Measurements from ENCODE around the gene NCK2.
A peak's percentile ranks its signal among the peaks of the same experiment; 100 is the strongest.

NCK2 gene

DNA sequence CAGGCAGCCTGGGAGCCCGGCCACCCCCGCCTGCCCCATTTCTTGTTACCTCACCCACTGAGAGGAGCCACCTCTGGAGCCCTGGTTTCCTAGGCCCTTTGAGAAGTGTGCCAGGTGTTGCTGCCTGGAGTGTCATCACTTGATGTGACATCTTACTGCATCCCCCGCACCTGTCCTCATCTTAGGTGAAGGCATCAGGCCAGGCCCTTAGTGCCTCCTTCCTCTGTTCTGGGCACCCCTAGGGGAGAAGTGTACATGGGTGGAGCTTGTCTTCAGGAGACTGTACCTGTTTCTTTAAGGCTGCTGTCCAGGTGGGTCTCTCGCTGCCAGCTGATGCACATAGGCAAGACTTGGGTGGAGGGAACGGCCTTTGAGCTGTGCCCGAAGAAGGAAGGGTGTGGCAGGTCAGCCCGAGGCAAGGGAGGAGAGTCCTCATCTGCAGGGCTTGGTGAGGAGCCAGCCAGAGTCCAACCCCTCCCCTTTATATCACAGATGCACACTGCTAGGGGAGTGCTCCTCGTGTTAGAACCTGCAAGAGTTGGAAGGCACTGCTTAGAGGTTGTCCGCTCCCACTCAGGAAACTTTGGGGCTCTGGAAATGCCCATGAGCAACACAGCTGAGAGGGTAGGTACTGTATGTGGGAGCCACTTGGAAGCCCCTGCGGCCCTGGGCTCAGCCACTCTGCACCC is 45.9 kb downstream of the NCK2 start:
- peak overlapping the region; percentile 73 to 74 for H3K27ac ChIP-seq
- intact Hi-C loops (cut with DNase I; ENCODE audit: low total_unique reads), result no loop called here

DNA sequence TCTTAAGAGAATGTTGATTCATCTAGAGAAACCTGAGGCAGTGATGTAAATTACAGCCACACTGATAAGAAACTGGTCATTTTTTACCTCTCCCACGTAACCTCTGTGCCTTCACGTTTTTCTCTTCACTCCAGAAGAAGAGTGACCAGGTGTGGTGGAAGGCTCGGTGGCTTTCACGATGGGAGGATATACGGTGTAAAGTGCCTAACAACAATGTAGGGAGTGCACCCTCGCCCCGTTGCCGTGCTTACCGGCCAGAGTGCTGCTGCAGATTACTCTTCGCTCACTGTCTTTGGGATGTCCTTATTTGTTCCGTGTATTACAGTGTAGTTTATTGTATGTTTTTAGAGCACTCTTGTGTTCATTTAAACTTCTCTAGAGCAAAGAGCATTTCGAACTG is 46.5 kb downstream of the NCK2 start:
- Histone ChIP-seq H3K27me3 (no peaks in the 10 kb centered on the region), H3K36me3 (no peaks in the 10 kb centered on the region), H3K4me3 (no peak overlapping the region), H3K9me3 (no peaks in the 10 kb centered on the region), H3K4me1 (peaks cover 0 to 82% (median 47%) of the 10 kb centered on the region in 4 donors), H3K27ac (peak overlapping the region; percentile 73 to 74)
- no peak for DNase-seq
- intact Hi-C loops (cut with DNase I; ENCODE audit: low total_unique reads), result no loop called here
- no peak for TF ChIP-seq CTCF (IDR thresholded peaks at IDR 0.05)

More for the DNA sequence above, 45.9 kb downstream of the NCK2 start:
- DNase-seq, result no peak
- peak overlapping the region in 1 of 2 donors; percentile 37 for H3K4me3 ChIP-seq
- H3K9me3 ChIP-seq, result no peaks in the 10 kb centered on the region
- H3K4me1 ChIP-seq, result peaks cover 0 to 79% (median 41%) of the 10 kb centered on the region in 4 donors
- H3K36me3 ChIP-seq, result no peaks in the 10 kb centered on the region
- TF ChIP-seq CTCF (IDR thresholded peaks at IDR 0.05), result no peak
- H3K27me3 ChIP-seq, result no peaks in the 10 kb centered on the region

DNA sequence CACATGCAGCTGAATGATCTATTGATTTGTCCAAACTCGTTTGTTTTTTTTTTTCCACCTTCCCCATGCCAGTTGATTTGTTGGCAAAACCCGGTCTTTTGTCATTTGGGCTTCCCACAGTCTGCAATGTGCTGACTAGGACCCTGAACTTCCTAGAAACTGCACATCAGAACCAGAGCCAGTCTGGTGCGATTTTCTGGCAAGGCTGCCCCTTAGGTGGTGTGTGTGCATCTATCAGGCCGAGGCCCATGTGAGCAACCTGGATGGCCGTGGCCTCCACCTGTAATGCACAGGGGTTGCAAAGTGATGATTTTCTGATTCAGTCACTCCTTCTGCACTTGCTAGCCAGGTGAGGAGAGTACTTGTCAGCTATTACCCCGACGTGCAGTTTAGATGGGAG is 47.8 kb downstream of the NCK2 start:
- TF ChIP-seq CTCF (IDR thresholded peaks at IDR 0.05), result no peak
- Histone ChIP-seq H3K36me3 (no peaks in the 10 kb centered on the region), H3K9me3 (no peaks in the 10 kb centered on the region), H3K27ac (no peak overlapping the region), H3K4me1 (peaks cover 0 to 84% (median 54%) of the 10 kb centered on the region in 4 donors), H3K27me3 (no peaks in the 10 kb centered on the region), H3K4me3 (no peak overlapping the region)
- DNase-seq, result no peak
- intact Hi-C loops (cut with DNase I; ENCODE audit: low total_unique reads), result no loop called here

- TF ChIP-seq CTCF (IDR thresholded peaks at IDR 0.05), result no peak
- Histone ChIP-seq H3K4me1 (peaks cover 0 to 84% (median 61%) of the 10 kb centered on the region in 4 donors), H3K27ac (no peak overlapping the region), H3K36me3 (no peaks in the 10 kb centered on the region), H3K4me3 (no peak overlapping the region), H3K9me3 (no peaks in the 10 kb centered on the region), H3K27me3 (no peaks in the 10 kb centered on the region)
- DNase-seq, result no peak
- intact Hi-C loops (cut with DNase I; ENCODE audit: low total_unique reads), result no loop called here
Observed at GRCh38 chr2:105793196-105793975, 48.7 kb downstream of the NCK2 start.

DNA sequence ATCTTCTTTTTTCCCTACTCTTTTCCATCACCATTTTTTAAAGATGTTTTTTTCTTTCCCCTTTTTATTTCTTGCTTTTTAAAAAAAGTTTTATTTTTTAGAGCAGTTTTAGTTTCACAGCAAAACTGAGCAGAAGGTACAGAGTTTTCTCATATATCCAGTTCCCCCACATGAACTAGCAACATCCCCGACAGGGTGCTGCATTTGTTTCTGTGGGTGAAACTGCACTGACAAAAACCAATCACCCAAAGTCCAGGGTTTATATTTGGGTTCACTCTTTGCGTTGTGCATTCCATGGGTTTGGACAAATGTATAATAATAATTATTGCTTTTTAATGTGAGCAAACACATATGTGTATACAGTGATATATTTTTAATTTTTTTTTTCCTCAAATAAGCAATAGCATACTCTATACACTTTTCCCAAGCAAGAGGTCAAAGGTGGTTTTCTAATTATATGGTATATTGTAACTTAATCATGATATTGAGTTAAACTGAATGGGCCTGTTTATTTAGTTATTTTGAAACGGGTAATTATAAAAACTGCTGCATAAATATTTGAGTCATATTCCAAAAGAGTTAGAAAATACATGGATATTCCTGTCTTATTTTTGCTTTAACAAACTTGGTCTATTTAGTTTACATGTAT is 50.3 kb downstream of the NCK2 start:
- no peak for DNase-seq
- H3K9me3 ChIP-seq, result no peaks in the 10 kb centered on the region
- intact Hi-C loops (cut with DNase I; ENCODE audit: low total_unique reads), result no loop called here
- no peaks in the 10 kb centered on the region for H3K36me3 ChIP-seq
- H3K27me3 ChIP-seq, result no peaks in the 10 kb centered on the region
- H3K4me3 ChIP-seq, result no peak overlapping the region
- no peak overlapping the region for H3K27ac ChIP-seq
- H3K4me1 ChIP-seq, result peaks cover 0 to 84% (median 57%) of the 10 kb centered on the region in 4 donors
- no peak for TF ChIP-seq CTCF (IDR thresholded peaks at IDR 0.05)

Data from tibial artery (tissue), 4 donors.